GM18517 (cell line): Measurements from ENCODE around the gene NSMF.
A peak's percentile ranks its signal among the peaks of the same experiment; 100 is the strongest.

Experiments used
- ATAC-seq: cut with Tn5 transposase; IDR thresholded peaks from one replicate; pipeline ENCODE4 v1.9.1; 2021; ENCODE audit warnings: mild to moderate bottlenecking, moderate library complexity; ENCODE audit not compliant: unreplicated experiment

Gene NSMF

GRCh38 chr9:137448602-137448962 is 10.6 kb downstream of the NSMF start:
- ATAC-seq: no peak

DNA sequence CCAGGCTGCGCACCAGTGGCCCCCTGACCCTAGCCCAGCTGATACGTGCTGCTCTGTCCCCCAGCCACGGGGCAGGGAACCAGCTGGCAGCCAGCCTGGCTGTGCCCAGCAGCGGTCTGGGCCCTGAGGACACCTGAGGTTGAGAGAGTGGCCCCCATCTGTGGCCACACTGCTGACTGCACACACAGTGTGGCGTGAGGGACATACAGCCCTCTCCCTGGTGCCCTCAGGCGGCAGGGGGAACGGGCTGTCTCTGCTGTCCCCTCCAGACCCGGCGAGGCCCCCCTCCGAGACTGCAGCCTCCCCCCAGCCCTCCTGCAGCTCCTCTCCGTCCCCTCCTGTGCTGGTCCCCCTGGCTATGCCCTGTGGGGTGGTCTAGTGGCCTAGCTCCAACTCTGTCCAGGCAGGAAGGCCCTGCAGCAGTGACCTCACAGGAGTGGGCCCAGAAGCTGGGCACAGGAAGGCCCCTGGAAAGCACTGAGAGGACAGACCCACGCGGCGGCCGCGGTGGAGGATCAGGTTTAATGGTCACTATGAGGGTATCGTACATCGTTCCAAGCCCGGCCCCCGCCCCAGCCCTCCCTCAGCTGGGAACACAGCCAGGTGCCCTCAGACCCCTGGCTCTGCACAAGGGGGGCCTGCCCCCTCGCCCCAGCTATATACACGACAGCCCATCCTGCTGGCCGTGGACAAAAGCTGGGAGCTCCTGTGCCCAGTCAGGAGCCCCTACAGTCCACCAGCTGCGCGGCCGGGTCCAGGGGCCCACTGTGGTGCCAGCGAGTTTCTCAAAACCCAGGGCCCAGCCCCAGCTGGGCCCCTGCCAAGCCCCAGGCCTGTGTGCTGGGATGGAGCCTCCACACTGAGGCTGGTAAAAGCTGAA is 11.2 kb downstream of the NSMF start:
- ATAC-seq: no peak

GRCh38 chr9:137446851-137447471 is 12.2 kb downstream of the NSMF start:
- ATAC-seq: no peak

GRCh38 chr9:137445930-137446431 is 13.2 kb downstream of the NSMF start:
- ATAC-seq: no peak

GRCh38 chr9:137445275-137445807 is 13.8 kb downstream of the NSMF start:
- peak; percentile 61 for ATAC-seq

- no peak for ATAC-seq
These were observed 14.9 kb downstream of the NSMF start for GRCh38 chr9:137444106-137444790.

DNA sequence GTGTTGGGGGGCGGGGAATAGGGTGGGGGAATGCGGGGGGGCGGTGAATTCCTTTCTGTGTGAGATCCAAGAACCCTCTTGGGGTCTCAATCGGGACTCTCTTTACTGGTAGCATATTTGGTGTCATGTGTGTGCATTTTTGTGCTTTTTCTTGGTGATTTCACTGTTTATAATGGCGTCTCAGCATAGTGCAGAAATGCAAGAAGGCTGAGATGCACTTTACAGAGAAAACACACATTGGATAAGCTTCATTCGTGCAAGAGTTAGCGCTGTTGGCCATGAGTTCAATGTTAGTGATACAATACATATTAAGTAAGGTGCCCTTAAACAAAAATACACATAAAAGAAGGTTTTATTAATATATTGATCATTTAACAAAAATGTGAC is 17.2 kb downstream of the NSMF start:
- no peak for ATAC-seq

- no peak for ATAC-seq
These were observed 17.7 kb downstream of the NSMF start, which contains the start of gene ENTPD8 for GRCh38 chr9:137441289-137441934. TSS of gene ENTPD8 (minus strand) at chr9:137441357. CDS start at chr9:137438285, 3,072 bp downstream.

GRCh38 chr9:137439158-137439714 is 19.9 kb downstream of the NSMF start:
- ATAC-seq: no peak

DNA sequence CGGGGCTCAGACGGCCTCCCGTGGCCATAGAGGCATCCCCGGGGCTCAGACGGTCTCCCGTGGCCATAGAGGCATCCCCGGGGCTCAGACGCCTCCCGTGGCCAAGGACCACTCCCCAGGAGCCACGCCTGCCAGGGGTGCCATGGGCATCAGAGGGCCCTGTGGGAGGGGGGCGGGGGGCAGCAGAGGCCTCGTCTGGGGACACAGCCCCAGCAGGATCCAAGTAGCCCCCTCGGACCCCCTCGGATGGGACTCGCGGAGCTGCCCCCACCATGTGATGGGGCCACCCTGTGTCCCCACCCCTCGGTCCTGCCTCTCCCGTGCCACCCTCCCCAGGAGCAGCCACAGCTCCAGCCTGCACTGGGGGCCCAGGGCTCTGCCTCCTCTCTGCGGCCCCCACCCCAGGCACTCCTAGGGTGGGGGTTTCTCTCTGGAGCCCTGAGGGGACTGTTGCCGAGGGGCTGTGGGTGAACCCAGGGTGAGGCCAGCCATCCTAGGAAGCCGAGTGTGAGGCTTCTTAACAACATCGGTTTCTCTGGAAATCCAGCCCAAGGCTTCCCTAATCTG is 20.5 kb downstream of the NSMF start:
- ATAC-seq: no peak

GRCh38 chr9:137437691-137438590 is 21.2 kb downstream of the NSMF start:
- ATAC-seq: no peak

DNA sequence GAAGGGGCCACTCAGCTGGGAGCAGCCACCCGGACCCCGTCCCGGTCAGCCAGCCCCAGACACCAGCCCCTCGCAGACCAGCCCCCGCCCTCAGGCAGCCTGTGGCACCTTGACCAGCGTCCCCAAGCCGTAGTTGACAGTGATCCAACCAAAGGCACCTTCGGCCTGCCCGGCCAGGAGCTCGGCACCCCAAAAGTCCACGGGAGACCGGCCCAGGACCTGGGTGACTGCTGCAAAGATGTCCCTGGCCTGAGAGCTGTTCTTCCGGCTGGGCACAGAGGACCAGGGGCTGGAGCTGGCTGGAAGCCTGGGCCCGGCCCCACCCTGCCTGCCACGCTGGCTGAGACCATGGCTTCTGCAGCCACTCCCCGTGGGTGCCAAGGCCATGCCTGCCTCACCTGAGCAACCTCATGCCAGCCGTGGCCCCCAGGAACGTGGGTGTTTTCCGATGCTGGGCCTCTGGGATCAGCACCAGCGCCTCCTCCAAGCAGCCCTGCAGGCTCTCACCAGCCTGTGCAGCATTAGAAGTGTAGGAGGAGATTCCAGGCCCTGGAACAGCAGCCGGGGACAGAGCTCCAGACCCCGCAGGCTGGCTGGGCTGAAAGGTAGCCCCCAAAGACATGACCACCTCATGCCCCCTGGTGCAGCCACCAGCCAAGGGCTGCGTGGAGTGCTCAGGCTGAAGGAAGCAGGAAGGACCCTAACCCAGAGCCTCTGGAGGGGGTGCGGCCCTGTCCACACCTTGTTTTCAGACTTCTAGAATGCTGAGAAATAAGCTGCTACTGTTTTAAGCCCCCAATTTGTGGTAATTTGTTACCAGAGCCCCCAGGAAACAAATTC is 22.2 kb downstream of the NSMF start:
- ATAC-seq: no peak

DNA sequence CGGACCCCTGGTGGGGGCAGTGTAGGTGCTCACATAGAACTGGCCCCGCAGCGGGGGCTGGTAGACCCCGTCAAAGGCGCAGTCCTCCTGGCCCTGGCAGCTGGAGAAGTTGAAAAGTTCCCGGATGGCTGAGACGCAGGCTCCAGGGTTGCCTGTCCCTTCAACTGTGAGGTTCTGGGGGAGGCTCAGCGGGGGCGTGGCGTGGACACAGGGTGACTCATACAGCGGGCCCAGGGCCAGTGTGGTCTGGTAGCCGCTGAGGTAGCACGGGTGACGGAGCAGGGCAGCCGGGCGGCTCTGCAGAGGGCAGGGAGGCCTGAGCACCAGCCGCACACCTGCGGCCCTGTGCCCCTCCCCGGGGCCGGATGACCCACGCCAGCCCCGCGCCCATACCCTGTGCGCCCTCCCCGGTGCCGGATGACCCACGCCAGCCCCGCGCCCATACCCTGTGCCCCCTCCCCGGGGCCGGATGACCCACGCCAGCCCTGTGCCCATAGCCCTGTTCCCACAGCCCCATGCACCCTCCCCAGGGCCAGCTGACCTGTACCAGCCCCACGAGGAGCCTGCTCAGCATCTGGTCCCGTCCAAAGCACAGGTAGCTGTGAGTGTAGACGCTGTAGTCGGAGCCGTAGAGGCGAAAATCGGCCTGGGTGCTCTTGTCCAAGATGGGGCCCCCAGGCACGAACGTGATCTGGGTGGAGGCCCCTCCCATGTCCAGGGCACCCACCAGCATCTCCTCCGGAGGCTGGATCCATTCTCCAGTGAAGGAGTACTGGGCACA is 23.0 kb downstream of the NSMF start:
- ATAC-seq: no peak

DNA sequence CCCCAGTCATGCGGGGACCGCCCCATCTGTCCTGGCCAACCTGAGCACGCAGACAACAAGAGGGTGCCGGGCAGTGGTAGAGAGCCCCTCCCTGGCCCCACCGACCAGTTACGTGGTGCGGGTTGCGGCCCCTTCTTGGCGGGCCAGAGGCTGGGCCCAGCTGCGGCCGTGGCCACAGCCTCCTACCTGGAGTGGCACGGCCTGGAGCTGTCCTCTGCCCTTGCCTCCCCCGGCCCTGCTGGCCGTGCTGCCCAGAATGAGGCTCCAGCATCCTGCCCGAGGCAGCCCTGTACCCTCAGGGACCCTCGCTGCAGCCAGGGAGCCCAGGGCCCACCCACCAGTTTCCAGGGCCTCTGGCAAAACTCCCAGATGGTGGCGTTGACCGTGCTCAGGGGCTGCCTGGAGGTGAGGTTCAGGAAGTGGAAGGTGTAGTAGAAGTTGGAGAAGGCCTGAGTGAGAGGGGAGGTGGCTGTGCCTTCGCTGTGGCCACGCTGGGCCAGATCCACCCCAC is 23.7 kb downstream of the NSMF start:
- ATAC-seq: no peak

DNA sequence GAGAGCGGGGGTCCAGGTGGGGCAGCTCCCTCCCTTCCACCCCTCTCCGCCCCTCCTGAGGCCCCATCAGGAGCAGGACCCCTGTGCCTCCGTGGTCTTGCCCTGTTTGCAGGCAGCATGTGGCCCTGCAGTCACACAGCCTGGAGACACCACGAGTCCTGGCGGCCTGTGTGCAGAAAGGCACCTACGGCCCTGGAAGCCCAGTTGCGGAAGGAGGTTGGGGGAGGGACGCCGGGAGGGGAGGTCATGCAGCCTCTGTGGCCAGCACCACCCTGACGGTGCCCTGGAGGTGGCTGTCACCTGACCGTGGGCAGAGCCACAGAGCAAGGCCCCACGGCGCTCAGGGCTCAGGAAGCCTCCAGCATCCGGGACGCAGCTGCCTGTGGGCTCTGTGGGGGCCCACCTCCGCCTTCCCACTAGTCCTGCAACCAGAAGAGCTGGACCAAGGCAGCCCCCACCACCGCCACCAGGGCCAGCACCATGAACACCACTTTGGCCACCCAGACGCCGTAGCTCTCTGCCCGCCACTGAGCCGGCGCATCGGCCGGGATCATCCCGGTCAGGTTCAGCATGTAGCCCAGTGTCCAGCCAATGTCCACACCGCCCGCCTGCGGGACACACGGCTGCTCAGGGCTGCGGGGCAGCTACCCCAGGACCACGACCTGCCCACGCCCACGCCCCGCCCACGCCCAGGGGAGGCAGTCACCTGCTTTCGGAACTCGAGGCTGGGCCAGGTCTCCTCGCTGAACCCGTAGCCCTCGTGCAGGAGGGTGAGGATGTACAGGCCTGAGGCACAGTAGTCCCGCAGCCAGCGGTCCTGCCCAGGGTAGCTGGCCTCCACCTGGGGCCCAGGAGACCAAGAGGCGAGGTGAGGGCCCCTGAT is 24.4 kb downstream of the NSMF start:
- no peak for ATAC-seq

DNA sequence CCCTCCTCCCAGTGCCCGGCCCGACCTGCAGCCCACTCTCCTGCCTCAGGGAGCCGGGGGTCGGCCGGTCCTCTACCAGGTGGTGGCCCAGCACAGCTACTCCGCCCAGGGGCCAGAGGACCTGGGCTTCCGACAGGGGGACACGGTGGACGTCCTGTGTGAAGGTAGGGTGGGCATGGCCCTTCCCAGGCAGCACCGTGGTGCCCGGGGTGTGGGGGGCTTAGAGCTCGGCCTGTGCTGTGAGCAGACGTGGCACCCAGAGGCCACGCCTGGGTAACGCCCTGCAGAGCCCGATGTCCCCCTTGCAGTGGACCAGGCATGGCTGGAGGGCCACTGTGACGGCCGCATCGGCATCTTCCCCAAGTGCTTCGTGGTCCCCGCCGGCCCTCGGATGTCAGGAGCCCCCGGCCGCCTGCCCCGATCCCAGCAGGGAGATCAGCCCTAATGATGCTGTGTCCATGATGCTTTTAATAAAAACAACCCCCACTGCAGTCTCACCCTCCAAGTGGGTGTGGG is 25.2 kb downstream of the NSMF start:
- no peak for ATAC-seq
